Erythroblast (primary cell): Measurements from ENCODE around the gene PIK3CA.

ENCODE experiments used
- GATA1 ChIP-seq: IDR thresholded peaks from 2 replicates; pipeline ENCODE4 v1.6.1; 2011; ENCODE audit warnings: low read depth, mild to moderate bottlenecking, control low read depth, low read length, moderate library complexity
- POLR2A ChIP-seq: IDR thresholded peaks from 2 replicates; pipeline ENCODE4 v1.6.1; 2011; ENCODE audit warnings: mild to moderate bottlenecking, low read length

DNA sequence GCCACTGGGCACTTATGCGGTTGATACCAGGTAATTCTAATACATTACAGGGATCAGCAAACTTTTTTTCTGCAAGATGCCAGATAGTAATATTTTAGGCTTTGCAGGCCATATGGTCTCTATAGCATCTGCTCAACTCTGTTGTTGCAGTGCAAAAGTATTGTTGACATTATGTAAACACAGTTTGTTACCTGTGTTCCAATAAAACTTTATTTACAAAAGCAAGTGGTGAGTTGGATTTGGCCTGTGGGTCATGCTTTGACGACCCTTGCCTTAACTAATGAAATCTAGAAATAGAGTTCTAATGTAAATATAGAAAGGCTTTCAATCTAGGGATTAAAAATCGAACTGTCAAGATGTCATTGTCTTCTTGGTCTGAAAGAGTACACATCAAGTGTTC, 44.4 kb downstream of the PIK3CA start:
- TF ChIP-seq POLR2A, result no peak
- no peak for TF ChIP-seq GATA1
